H9 (cell line): Measurements from ENCODE around the gene OR10V1. TPM values are rescaled to one million over a fixed set of nuclear protein-coding genes. Genes with fewer than 3 reads are reported as not detected.

Experiments used
- DNase-seq: peaks from one replicate; pipeline ENCODE4 v3.0.0-alpha.2; 2017
- H2AFZ ChIP-seq: one replicate; pipeline ENCODE4 v1.6.1; 2013; ENCODE audit warnings: mild to moderate bottlenecking, low read length, control low read depth, moderate library complexity
- H2AK5ac ChIP-seq: 2 replicates; pipeline ENCODE4 v1.6.1; 2013; ENCODE audit warnings: low read length, control low read depth, mixed read lengths; ENCODE audit not compliant: insufficient read length
- H2BK120ac ChIP-seq: one replicate; pipeline ENCODE4 v1.6.1; 2013; ENCODE audit warnings: low read depth, mild to moderate bottlenecking, low read length, control low read depth, inconsistent platforms; ENCODE audit not compliant: poor library complexity, severe bottlenecking
- H2BK12ac ChIP-seq: 2 replicates; pipeline ENCODE4 v1.6.1; 2013; ENCODE audit warnings: low read length, control low read depth, mixed read lengths, low read depth; ENCODE audit not compliant: insufficient read length
- H2BK15ac ChIP-seq: 2 replicates; pipeline ENCODE4 v1.6.1; 2013; ENCODE audit warnings: low read depth, low read length, control low read depth
- H2BK20ac ChIP-seq: one replicate; pipeline ENCODE4 v1.6.1; 2013; ENCODE audit warnings: low read depth, mild to moderate bottlenecking, low read length, control low read depth, inconsistent platforms; ENCODE audit not compliant: poor library complexity, severe bottlenecking
- H2BK5ac ChIP-seq: 2 replicates; pipeline ENCODE4 v1.6.1; 2013; ENCODE audit warnings: low read length, control low read depth, mixed read lengths; ENCODE audit not compliant: insufficient read length
- H3K14ac ChIP-seq: 2 replicates; pipeline ENCODE4 v1.6.1; 2013; ENCODE audit warnings: low read length, control low read depth; ENCODE audit not compliant: insufficient read depth
- H3K18ac ChIP-seq: 2 replicates; pipeline ENCODE4 v1.6.1; 2013; ENCODE audit warnings: low read depth, mild to moderate bottlenecking, mixed read lengths, low read length, control low read depth; ENCODE audit not compliant: insufficient read length
- H3K23ac ChIP-seq: 2 replicates; pipeline ENCODE4 v1.6.1; 2013; ENCODE audit warnings: low read length, control low read depth, mixed read lengths, low read depth; ENCODE audit not compliant: insufficient read length
- H3K23me2 ChIP-seq: 2 replicates; pipeline ENCODE4 v1.6.1; 2013; ENCODE audit warnings: low read depth, mild to moderate bottlenecking, mixed read lengths, low read length, control low read depth; ENCODE audit not compliant: insufficient read length, poor library complexity, severe bottlenecking
- H3K27ac ChIP-seq: 2 replicates; pipeline ENCODE4 v1.5.1; 2013; ENCODE audit warnings: low read length, control low read depth, mixed read lengths, low read depth; ENCODE audit not compliant: insufficient read length
- H3K27me3 ChIP-seq: 2 replicates; pipeline ENCODE4 v1.6.1; 2013; ENCODE audit warnings: low read length, control low read depth, inconsistent platforms; ENCODE audit not compliant: insufficient read depth
- H3K4ac ChIP-seq: 2 replicates; pipeline ENCODE4 v1.6.1; 2013; ENCODE audit warnings: low read depth, mild to moderate bottlenecking, control low read depth, inconsistent platforms, low read length, moderate library complexity
- H3K4me1 ChIP-seq: 2 replicates; pipeline ENCODE4 v1.6.1; 2013; ENCODE audit warnings: low read length, control low read depth, inconsistent platforms; ENCODE audit not compliant: insufficient read depth
- H3K4me2 ChIP-seq: 2 replicates; pipeline ENCODE4 v1.6.1; 2013; ENCODE audit warnings: low read length, control low read depth, mixed read lengths; ENCODE audit not compliant: insufficient read length, insufficient read depth
- H3K56ac ChIP-seq: 2 replicates; pipeline ENCODE4 v1.6.1; 2013; ENCODE audit warnings: low read depth, mild to moderate bottlenecking, mixed read lengths, low read length, control low read depth; ENCODE audit not compliant: insufficient read length
- H3K79me1 ChIP-seq: 2 replicates; pipeline ENCODE4 v1.6.1; 2013; ENCODE audit warnings: low read depth, mild to moderate bottlenecking, moderate library complexity, low read length, control low read depth, inconsistent platforms; ENCODE audit not compliant: insufficient read depth, poor library complexity, severe bottlenecking
- H3K79me2 ChIP-seq: 2 replicates; pipeline ENCODE4 v1.6.1; 2013; ENCODE audit warnings: low read length, control low read depth, inconsistent platforms; ENCODE audit not compliant: insufficient read depth
- H3K9ac ChIP-seq: 2 replicates; pipeline ENCODE4 v1.6.1; 2013; ENCODE audit warnings: low read length, control low read depth, mixed read lengths; ENCODE audit not compliant: insufficient read length; ENCODE audit errors: extremely low read depth
- H3K9me3 ChIP-seq: one replicate; pipeline ENCODE4 v1.6.1; 2013; ENCODE audit warnings: low read depth, low read length, inconsistent platforms; ENCODE audit not compliant: control insufficient read depth
- H3T11ph ChIP-seq: one replicate; pipeline ENCODE4 v1.6.1; 2013; ENCODE audit warnings: mild to moderate bottlenecking, low read length, control low read depth, inconsistent platforms
- H4K20me1 ChIP-seq: one replicate; pipeline ENCODE4 v1.6.1; 2013; ENCODE audit not compliant: control insufficient read depth, insufficient read length, insufficient read depth
- H4K5ac ChIP-seq: 2 replicates; pipeline ENCODE4 v1.6.1; 2013; ENCODE audit warnings: low read depth, mild to moderate bottlenecking, mixed read lengths, low read length, control low read depth; ENCODE audit not compliant: insufficient read length
- H4K8ac ChIP-seq: replicated peaks from 2 replicates; pipeline ENCODE4 v1.6.1; 2013; ENCODE audit warnings: low read length, control low read depth, mixed read lengths, low read depth; ENCODE audit not compliant: insufficient read length
- H4K91ac ChIP-seq: 2 replicates; pipeline ENCODE4 v1.6.1; 2013; ENCODE audit warnings: low read depth, mild to moderate bottlenecking, moderate library complexity, mixed read lengths, low read length, control low read depth; ENCODE audit not compliant: insufficient read length
- H3K27ac Mint-ChIP-seq, 3 experiments: 2 replicates in 2 of 3; 3 replicates in 1 of 3; pipeline ENCODE4 v1.8.0; 2020 to 2021; ENCODE audit warnings: mixed read lengths in 3 of 3, mild to moderate bottlenecking in 1 of 3, moderate library complexity in 1 of 3
- H3K27me3 Mint-ChIP-seq: 2 replicates; pipeline ENCODE4 v1.8.0; 2021; ENCODE audit warnings: low read depth, mild to moderate bottlenecking, moderate library complexity, mixed read lengths
- H3K36me3 Mint-ChIP-seq, 3 experiments: 2 replicates in 2 of 3; 3 replicates in 1 of 3; pipeline ENCODE4 v1.8.0; 2020 to 2021; ENCODE audit warnings: low read depth in 3 of 3, mixed read lengths in 3 of 3; ENCODE audit not compliant: insufficient read depth in 1 of 3
- H3K4me1 Mint-ChIP-seq, 2 experiments: 2 replicates each; pipeline ENCODE4 v1.8.0; 2020; ENCODE audit warnings: mixed read lengths in 2 of 2
- H3K4me3 Mint-ChIP-seq, 2 experiments: 2 replicates in 1 of 2; 3 replicates in 1 of 2; pipeline ENCODE4 v1.8.0; 2020 to 2021; ENCODE audit warnings: mild to moderate bottlenecking in 2 of 2, mixed read lengths in 2 of 2, moderate library complexity in 1 of 2
- H3K9me3 Mint-ChIP-seq, 2 experiments: 2 replicates in 1 of 2; 3 replicates in 1 of 2; pipeline ENCODE4 v1.8.0; 2020; ENCODE audit warnings: mild to moderate bottlenecking in 2 of 2, mixed read lengths in 2 of 2, moderate library complexity in 1 of 2
- CTCF ChIP-seq: fragments of 200-600 bp; sonication (generic); conservative IDR thresholded peaks from 3 replicates; pipeline ENCODE4 v1.8.0; 2021; ENCODE audit warnings: antibody characterized with exemption, mild to moderate bottlenecking
- WGBS: extraction: QIAGEN DNeasy Blood & Tissue Kit; methylation state at CpG from one replicate; pipeline ENCODE4 v1.1.7; 2013; ENCODE audit warnings: missing lambda C conversion rate, low lambda C conversion rate, mixed read lengths; ENCODE audit not compliant: insufficient read length; ENCODE audit errors: extremely low coverage; 5-methylcytosine and 5-hydroxymethylcytosine counted together
- total RNA-seq: library from RNA; stranded (reverse); gene quantifications from 2 replicates; pipeline ENCODE4 v1.2.1, GENCODE V29; 2021

The OR10V1 gene
- total RNA-seq, 1 experiment from 2014 or later, result not detected

GRCh38 chr11:59759900-59760299 lies 46.3 kb upstream of the OR10V1 start:
- peaks cover 28 to 33% of the 10 kb centered on the region in 2 experiments for H3K4me1 Mint-ChIP-seq
- Histone ChIP-seq H4K5ac (no peak overlapping the region), H2AK5ac (no peak overlapping the region), H2BK5ac (no peak overlapping the region), H2BK20ac (no peak overlapping the region), H4K20me1 (no peaks in the 10 kb centered on the region), H3K9ac (no peak overlapping the region), H3K23me2 (peaks cover 9% of the 10 kb centered on the region), H3K23ac (no peak overlapping the region), H3K18ac (no peak overlapping the region), H3K14ac (no peak overlapping the region), H3K4me1 (0 out of 2 replicates have a peak, but pooled peaks cover 4% of the 10 kb centered on the region), H2BK12ac (no peak overlapping the region), H3K56ac (no peak overlapping the region), H3K4ac (no peak overlapping the region), H2AFZ (no peak overlapping the region), H3K27ac (no peak overlapping the region), H3K27me3 (no peaks in the 10 kb centered on the region), H3K9me3 (no peaks in the 10 kb centered on the region), H3K79me2 (peaks cover 33% of the 10 kb centered on the region; the same call in 1 of the 2 replicates), H4K8ac (no peak overlapping the region), H3K79me1 (peaks cover 17% of the 10 kb centered on the region), H3T11ph (no peak overlapping the region), H2BK15ac (no peak overlapping the region), H4K91ac (no peak overlapping the region), H3K4me2 (no peak overlapping the region), H2BK120ac (no peak overlapping the region)
- H3K4me3 Mint-ChIP-seq, result no peak overlapping the region
- no CpG with 5 or more reads among the region's 4 CpGs for WGBS
- H3K27ac Mint-ChIP-seq, result peak overlapping the region in 1 of 3 experiments; percentile 40; a peak in 2 of 7 replicates
- DNase-seq, result no peak
- peaks cover 5 to 13% (median 7%) of the 10 kb centered on the region in 3 experiments; a peak in 6 of 7 replicates for H3K36me3 Mint-ChIP-seq
- H3K9me3 Mint-ChIP-seq, result no peaks in the 10 kb centered on the region; a peak in 1 of 5 replicates
- peaks cover 4% of the 10 kb centered on the region for H3K27me3 Mint-ChIP-seq
- TF ChIP-seq CTCF, result no peak
